HepG2 (cell line): ENCODE measurements around the gene PCNA. TPM values are rescaled to one million over a fixed set of nuclear protein-coding genes. Genes with fewer than 3 reads are reported as not detected.

ENCODE experiments used
- CEBPB ChIP-seq: IDR thresholded peaks from 2 replicates; pipeline ENCODE4 v1.6.1; 2011; ENCODE audit warnings: low read depth, low read length, improper control_type of control experiment, borderline replicate concordance
- JUNB ChIP-seq: sonication (generic); formaldehyde crosslinking; IDR thresholded peaks from 2 replicates; pipeline ENCODE4 v1.8.0; 2022; ENCODE audit warnings: missing genetic modification reagents, mild to moderate bottlenecking, borderline replicate concordance
- JUND ChIP-seq: sonication (generic); formaldehyde crosslinking; IDR thresholded peaks from 2 replicates; pipeline ENCODE4 v1.8.0; 2022; ENCODE audit warnings: mild to moderate bottlenecking, missing genetic modification reagents
- KLF12 ChIP-seq: sonication (generic); formaldehyde crosslinking; IDR thresholded peaks from 2 replicates; pipeline ENCODE4 v1.4.0; 2020; ENCODE audit warnings: missing genetic modification reagents, borderline replicate concordance
- MED13 ChIP-seq: sonication (generic); formaldehyde crosslinking; IDR thresholded peaks from 2 replicates; pipeline ENCODE4 v1.5.0; 2020; ENCODE audit warnings: missing genetic modification reagents
- NFKB2 ChIP-seq: sonication (generic); formaldehyde crosslinking; IDR thresholded peaks from 2 replicates; pipeline ENCODE4 v1.4.0; 2020; ENCODE audit warnings: missing genetic modification reagents, borderline replicate concordance
- NR1H2 ChIP-seq: sonication (generic); formaldehyde crosslinking; IDR thresholded peaks from 2 replicates; pipeline ENCODE4 v1.8.1; 2022; ENCODE audit warnings: low read depth, missing genetic modification reagents, borderline replicate concordance
- PRPF4 ChIP-seq: fragments of 200-400 bp; formaldehyde crosslinking; IDR thresholded peaks from 2 replicates; pipeline ENCODE4 v1.6.1; 2016; ENCODE audit warnings: low read length, low read depth; ENCODE audit not compliant: poor library complexity, severe bottlenecking
- RARA ChIP-seq: IDR thresholded peaks from 2 replicates; pipeline ENCODE4 v1.6.1; 2016; ENCODE audit warnings: missing genetic modification reagents, missing compliant biosample characterization
- RBM22 ChIP-seq: fragments of 200-400 bp; formaldehyde crosslinking; optimal IDR thresholded peaks from 2 replicates; pipeline ENCODE3; 2017; ENCODE audit warnings: mild to moderate bottlenecking, low read length, moderate library complexity
- RXRA ChIP-seq: sonication (generic); formaldehyde crosslinking; IDR thresholded peaks from 2 replicates; pipeline ENCODE4 v1.5.1; 2020; ENCODE audit warnings: missing genetic modification reagents
- SIN3A ChIP-seq: IDR thresholded peaks from 2 replicates; pipeline ENCODE4 v1.6.1; 2011; ENCODE audit warnings: low read depth, mild to moderate bottlenecking, control low read depth, low read length, borderline replicate concordance
- ZFY ChIP-seq: sonication (generic); formaldehyde crosslinking; IDR thresholded peaks from 2 replicates; pipeline ENCODE4 v1.4.0; 2020; ENCODE audit warnings: missing genetic modification reagents
- ZKSCAN5 ChIP-seq: sonication (generic); formaldehyde crosslinking; IDR thresholded peaks from 2 replicates; pipeline ENCODE4 v1.5.1; 2020; ENCODE audit warnings: mild to moderate bottlenecking, missing genetic modification reagents
- ZNF12 ChIP-seq: sonication (generic); formaldehyde crosslinking; IDR thresholded peaks from 2 replicates; pipeline ENCODE4 v1.5.0; 2020; ENCODE audit warnings: missing genetic modification reagents
- ZNF20 ChIP-seq: sonication (generic); formaldehyde crosslinking; IDR thresholded peaks from 2 replicates; pipeline ENCODE4 v1.4.0; 2020; ENCODE audit warnings: mild to moderate bottlenecking, moderate library complexity, missing genetic modification reagents
- ZNF335 ChIP-seq: sonication (generic); formaldehyde crosslinking; IDR thresholded peaks from 2 replicates; pipeline ENCODE4 v1.4.0; 2020; ENCODE audit warnings: missing genetic modification reagents
- ZNF605 ChIP-seq: sonication (generic); formaldehyde crosslinking; IDR thresholded peaks from 2 replicates; pipeline ENCODE4 v1.8.0; 2022; ENCODE audit warnings: mild to moderate bottlenecking, missing genetic modification reagents
- ZNF75D ChIP-seq: sonication (generic); formaldehyde crosslinking; IDR thresholded peaks from 2 replicates; pipeline ENCODE4 v1.8.1; 2023; ENCODE audit warnings: missing genetic modification reagents, mild to moderate bottlenecking, borderline replicate concordance
- ZNF780A ChIP-seq: sonication (generic); formaldehyde crosslinking; IDR thresholded peaks from 2 replicates; pipeline ENCODE4 v1.8.0; 2022; ENCODE audit warnings: mild to moderate bottlenecking, missing genetic modification reagents, moderate library complexity
- ZZZ3 ChIP-seq: sonication (generic); formaldehyde crosslinking; IDR thresholded peaks from 2 replicates; pipeline ENCODE4 v1.4.0; 2020; ENCODE audit warnings: missing genetic modification reagents, mild to moderate bottlenecking, borderline replicate concordance
- polyA plus RNA-seq, 8 experiments: library from polyadenylated mRNA; depleted of rRNA in 3 of 8; stranded (reverse) in 7 of 8; unstranded in 1 of 8; fragments of >200 nt; fragmentation: Illumina TruSeq in 4 of 8; extraction: Trizol in 4 of 8; gene quantifications; 2 replicates each; pipeline versions ENCODE4 v1.2.1 to v1.2.3, GENCODE V29; 2011 to 2016; ENCODE audit warnings: low read depth in 4 of 8, missing spikeins in 1 of 8, mixed read lengths in 1 of 8; ENCODE audit not compliant: insufficient read depth in 1 of 8
- total RNA-seq, 5 experiments: library from RNA; depleted of rRNA; stranded (reverse); fragments of >200 nt; fragmentation: Illumina TruSeq; extraction: Trizol; gene quantifications; 2 replicates each; pipeline ENCODE4 v1.2.3, GENCODE V29; 2016; ENCODE audit warnings: low read depth in 1 of 5
- TF ChIP-seq, protein P1 (sequence below): sonication (generic); formaldehyde crosslinking; IDR thresholded peaks from 2 replicates; pipeline ENCODE4 v1.5.1; 2020; ENCODE audit warnings: mild to moderate bottlenecking, missing genetic modification reagents, borderline replicate concordance
- TF ChIP-seq, protein P2 (sequence below): sonication (generic); IDR thresholded peaks from 2 replicates; pipeline ENCODE4 v1.6.1; 2016; ENCODE audit warnings: low read depth, borderline replicate concordance
- TF ChIP-seq, protein P3 (sequence below): sonication (generic); formaldehyde crosslinking; IDR thresholded peaks from 2 replicates; pipeline ENCODE4 v1.9.0; 2021; ENCODE audit warnings: missing genetic modification reagents, mild to moderate bottlenecking, borderline replicate concordance
- TF ChIP-seq, protein P4 (sequence below): sonication (generic); formaldehyde crosslinking; IDR thresholded peaks from 2 replicates; pipeline ENCODE4 v1.8.0; 2022; ENCODE audit warnings: missing genetic modification reagents, mild to moderate bottlenecking, borderline replicate concordance

The PCNA gene
- total and polyA plus RNA-seq, 2 of the 13 experiments (the other 11 are each of a cell fraction or from before 2014, with no cell fraction given): 229 to 655 TPM

DNA sequence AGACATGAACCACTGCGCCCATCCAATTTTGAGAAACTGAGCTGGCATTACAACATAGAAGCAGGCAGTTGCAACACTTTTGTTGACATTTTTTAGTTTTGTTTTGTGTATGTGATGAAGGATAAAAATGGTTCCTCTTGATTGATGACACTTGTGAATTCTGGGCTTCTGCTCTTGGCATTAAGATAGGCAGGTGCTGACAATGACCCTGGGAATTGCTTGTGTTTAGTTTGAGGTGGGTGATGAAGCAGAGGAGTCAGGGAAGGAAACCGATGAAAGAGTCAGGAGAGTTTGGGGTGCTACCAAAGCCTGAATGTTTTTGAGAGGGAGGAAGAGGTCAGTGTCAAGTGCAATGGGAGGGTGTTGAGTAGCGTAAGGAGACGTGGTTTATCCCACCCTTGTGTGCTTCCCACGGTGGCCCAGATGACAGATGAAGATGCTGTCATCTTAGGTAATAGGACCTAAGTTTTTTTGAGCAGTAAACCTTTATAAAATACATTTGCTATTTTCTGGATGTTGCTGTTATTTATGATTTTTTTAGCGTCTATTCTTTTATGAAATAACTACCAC is 26.4 kb upstream of the PCNA start (continued):
- TF ChIP-seq RARA (CRISPR knock-in tag): peak; percentile 13; the same call in 1 of the 2 replicates
- no peak for TF ChIP-seq ZFY
- TF ChIP-seq, protein P1, sequence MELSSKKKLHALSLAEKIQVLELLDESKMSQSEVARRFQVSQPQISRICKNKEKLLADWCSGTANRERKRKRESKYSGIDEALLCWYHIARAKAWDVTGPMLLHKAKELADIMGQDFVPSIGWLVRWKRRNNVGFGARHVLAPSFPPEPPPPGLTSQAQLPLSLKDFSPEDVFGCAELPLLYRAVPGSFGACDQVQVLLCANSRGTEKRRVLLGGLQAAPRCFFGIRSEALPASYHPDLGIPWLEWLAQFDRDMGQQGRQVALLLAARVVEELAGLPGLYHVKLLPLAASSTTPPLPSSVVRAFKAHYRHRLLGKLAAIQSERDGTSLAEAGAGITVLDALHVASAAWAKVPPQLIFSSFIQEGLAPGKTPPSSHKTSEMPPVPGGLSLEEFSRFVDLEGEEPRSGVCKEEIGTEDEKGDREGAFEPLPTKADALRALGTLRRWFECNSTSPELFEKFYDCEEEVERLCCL: no peak
- TF ChIP-seq JUND (CRISPR knock-in tag): no peak
- TF ChIP-seq ZNF780A (CRISPR knock-in tag): no peak
- TF ChIP-seq ZNF20: no peak
- TF ChIP-seq ZKSCAN5: no peak
- peak; percentile 48; the same call in 1 of the 2 replicates for TF ChIP-seq ZNF605 (CRISPR knock-in tag)
- no peak for TF ChIP-seq RBM22
- TF ChIP-seq, protein P2, sequence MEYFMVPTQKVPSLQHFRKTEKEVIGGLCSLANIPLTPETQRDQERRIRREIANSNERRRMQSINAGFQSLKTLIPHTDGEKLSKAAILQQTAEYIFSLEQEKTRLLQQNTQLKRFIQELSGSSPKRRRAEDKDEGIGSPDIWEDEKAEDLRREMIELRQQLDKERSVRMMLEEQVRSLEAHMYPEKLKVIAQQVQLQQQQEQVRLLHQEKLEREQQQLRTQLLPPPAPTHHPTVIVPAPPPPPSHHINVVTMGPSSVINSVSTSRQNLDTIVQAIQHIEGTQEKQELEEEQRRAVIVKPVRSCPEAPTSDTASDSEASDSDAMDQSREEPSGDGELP: no peak
- TF ChIP-seq SIN3A: no peak
- TF ChIP-seq ZNF12 (CRISPR knock-in tag): no peak
- no peak for TF ChIP-seq ZZZ3
- TF ChIP-seq RXRA: no peak
- TF ChIP-seq, protein P3, sequence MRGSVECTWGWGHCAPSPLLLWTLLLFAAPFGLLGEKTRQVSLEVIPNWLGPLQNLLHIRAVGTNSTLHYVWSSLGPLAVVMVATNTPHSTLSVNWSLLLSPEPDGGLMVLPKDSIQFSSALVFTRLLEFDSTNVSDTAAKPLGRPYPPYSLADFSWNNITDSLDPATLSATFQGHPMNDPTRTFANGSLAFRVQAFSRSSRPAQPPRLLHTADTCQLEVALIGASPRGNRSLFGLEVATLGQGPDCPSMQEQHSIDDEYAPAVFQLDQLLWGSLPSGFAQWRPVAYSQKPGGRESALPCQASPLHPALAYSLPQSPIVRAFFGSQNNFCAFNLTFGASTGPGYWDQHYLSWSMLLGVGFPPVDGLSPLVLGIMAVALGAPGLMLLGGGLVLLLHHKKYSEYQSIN (CRISPR knock-in tag): no peak
- no peak for TF ChIP-seq KLF12 (CRISPR knock-in tag)
- no peak for TF ChIP-seq NR1H2 (CRISPR knock-in tag)
- TF ChIP-seq ZNF335: no peak
- TF ChIP-seq, protein P4, sequence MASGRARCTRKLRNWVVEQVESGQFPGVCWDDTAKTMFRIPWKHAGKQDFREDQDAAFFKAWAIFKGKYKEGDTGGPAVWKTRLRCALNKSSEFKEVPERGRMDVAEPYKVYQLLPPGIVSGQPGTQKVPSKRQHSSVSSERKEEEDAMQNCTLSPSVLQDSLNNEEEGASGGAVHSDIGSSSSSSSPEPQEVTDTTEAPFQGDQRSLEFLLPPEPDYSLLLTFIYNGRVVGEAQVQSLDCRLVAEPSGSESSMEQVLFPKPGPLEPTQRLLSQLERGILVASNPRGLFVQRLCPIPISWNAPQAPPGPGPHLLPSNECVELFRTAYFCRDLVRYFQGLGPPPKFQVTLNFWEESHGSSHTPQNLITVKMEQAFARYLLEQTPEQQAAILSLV: no peak
- TF ChIP-seq CEBPB: peak; percentile 86
- no peak for TF ChIP-seq ZNF75D
- TF ChIP-seq PRPF4: no peak
- no peak for TF ChIP-seq MED13 (CRISPR knock-in tag)
- no peak for TF ChIP-seq NFKB2
- TF ChIP-seq JUNB: no peak
